Left colon (tissue), 2 donors: ENCODE measurements around the gene C8B. TPM values are rescaled to one million over a fixed set of nuclear protein-coding genes. Genes with fewer than 3 reads are reported as not detected.

Experiments
- ATAC-seq: fragments of 200-7000 bp; cut with Tn5 transposase; one replicate; pipeline ENCODE4 v1.9.1; 2020; ENCODE audit warnings: mild to moderate bottlenecking, moderate library complexity
- DNase-seq, 2 donors: peaks; one replicate each; pipeline ENCODE4 v3.0.0-alpha.2; 2020
- intact Hi-C, 2 donors: fragments of 100-400 bp; cut with DNase I in 1 of 2; cut with micrococcal nuclease in 1 of 2; formaldehyde crosslinking; loops; one replicate each; pipeline versions ENCODE4 v1.11.2 to v1.14.0; 2022; cut with DNase I, micrococcal nuclease
- total RNA-seq, 2 donors: library from RNA; stranded (reverse); fragmentation: NEBNext Ultra II Directional; extraction: Animal tissue kit (Norgen Biotek cat#: 25700); gene quantifications; one replicate each; pipeline ENCODE4 v1.2.1, GENCODE V29; 2021
- donor health status: DM: no; HTN: no; CAD: no.
- donor health status: DM: yes; HTN: yes; CAD: no.

The C8B gene
- total RNA-seq, 2 donors from 2014 or later, result not detected

DNA sequence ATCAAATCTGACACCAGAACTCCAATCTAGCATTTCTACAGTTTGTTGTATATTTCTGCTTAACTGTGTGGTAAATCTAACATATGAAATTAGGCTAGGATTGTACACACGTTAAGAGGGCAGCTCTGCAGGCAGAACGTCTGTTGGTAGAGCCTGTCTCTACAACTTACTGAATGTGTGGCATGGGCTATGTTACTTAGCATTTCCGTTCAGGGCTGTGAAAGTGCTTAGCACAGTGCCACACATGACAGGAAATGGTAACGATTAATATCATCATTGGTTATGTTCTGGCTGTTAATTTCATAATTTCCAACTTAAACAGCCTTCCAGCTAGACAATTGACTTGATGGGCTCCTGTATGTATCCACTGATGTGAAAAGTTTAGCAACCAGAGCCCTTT is 9.6 kb upstream of the C8B start:
- ATAC-seq (no peak), DNase-seq (no peak)
- intact Hi-C loops, result no loop called here

DNA sequence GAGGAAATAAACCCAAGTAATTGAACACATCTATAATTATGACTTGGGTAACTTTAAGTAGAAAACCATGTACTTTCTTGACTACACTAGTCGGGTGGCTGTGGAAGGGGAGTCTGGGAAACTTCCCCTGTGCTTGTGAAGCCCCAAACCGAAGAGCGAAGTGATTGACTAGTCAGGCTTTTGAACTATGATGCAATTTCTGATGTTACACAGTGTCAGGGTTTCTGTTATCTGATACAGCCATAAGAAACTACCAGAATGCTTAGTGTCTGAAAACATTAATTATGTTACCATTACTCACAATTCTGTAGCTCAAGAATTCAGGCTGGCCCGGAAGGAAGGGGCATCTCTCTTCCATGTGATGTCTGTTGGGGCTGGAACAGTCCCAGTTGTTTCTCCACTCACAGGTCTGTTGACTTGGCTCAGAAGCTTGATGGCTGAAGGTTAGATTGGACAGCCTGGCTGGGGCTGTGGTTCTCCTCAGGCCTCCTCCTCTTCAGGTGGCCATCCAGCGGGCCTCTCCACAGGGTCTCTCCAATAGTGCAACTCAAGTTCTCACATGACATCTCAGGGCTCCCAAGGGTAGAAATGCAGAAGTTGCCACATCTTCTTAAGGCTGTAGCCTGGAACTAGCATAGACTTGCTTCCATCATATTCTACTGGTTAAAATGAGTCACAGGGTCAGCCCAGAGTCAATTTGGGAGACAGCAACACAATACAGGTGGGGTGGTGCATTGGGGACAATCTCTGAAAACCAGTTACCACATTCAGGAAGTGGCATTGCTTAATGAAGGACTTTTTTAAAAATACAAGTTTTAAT is 8.3 kb upstream of the C8B start:
- ATAC-seq (no peak), DNase-seq (no peak)
- intact Hi-C loops, result no loop called here

DNA sequence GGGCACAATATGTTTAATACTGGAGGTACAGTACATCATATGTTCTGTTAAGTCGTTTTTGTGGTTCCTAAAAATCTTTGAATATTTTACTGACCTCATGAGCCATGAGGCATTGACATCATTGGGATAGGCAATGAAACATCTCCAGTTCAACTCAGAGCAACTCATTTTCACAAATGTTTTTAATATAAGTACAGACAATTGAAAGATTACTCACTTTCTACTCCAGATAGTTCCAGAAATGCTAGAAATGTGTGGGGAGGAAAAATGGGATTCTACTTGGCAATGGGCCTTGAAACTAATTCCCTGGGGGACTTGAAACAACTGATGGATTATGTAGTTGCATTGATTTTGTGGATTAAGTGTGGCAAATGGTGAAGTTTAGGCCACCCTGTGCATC is 7.2 kb upstream of the C8B start:
- DNase-seq (no peak), ATAC-seq (no peak)
- intact Hi-C loops, result no loop called here

DNA sequence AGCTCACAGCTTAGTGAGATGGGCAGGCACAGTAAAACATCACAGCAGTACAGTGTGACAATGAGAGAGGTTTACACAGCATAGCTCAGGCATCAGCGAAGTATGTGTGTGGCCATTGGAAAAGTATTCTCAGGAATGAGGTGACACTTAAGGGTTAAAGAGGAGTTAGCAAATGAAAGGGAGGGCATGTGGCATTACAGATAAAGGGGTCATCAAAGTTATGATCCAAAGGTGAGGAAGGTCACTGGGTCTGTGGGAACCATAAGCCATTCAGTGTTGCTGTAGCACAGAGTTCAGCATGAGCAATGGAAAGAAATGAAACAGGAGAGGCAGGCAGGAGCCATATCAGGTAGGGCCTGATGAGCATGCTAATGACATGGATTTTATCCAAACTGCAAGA is 4.5 kb upstream of the C8B start:
- ATAC-seq (no peak), DNase-seq (no peak)
- intact Hi-C loops, result no loop called here

DNA sequence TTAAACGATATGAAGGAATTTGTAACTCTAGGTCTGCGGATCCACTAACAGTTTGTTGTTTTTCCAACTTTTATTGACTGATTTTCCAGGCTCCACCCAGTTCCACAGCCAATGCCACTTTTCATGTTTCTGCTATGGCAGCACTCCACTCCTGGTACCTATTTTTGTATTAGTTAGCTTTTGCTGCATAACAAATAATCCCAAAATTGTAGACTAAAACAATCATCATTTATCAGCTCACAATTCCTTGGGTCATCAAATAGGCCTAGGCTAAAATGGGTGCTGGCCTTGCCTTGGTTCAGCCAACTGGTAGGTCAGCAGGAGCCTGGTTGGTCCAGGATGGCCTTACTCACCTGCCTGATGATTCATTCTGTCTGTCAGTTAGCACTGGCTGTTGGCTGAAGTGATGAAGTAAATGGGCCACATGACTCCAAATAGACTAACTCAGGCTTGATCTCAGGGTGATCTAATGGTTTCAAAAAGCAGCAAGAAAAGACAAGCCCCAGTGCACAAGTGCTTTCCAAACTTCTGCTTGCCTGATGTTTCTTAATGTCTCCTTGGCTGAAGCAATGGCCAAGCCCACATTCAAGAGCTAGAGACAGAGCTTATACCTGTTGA is 3.2 kb upstream of the C8B start:
- DNase-seq (no peak), ATAC-seq (no peak)
- intact Hi-C loops, result no loop called here

DNA sequence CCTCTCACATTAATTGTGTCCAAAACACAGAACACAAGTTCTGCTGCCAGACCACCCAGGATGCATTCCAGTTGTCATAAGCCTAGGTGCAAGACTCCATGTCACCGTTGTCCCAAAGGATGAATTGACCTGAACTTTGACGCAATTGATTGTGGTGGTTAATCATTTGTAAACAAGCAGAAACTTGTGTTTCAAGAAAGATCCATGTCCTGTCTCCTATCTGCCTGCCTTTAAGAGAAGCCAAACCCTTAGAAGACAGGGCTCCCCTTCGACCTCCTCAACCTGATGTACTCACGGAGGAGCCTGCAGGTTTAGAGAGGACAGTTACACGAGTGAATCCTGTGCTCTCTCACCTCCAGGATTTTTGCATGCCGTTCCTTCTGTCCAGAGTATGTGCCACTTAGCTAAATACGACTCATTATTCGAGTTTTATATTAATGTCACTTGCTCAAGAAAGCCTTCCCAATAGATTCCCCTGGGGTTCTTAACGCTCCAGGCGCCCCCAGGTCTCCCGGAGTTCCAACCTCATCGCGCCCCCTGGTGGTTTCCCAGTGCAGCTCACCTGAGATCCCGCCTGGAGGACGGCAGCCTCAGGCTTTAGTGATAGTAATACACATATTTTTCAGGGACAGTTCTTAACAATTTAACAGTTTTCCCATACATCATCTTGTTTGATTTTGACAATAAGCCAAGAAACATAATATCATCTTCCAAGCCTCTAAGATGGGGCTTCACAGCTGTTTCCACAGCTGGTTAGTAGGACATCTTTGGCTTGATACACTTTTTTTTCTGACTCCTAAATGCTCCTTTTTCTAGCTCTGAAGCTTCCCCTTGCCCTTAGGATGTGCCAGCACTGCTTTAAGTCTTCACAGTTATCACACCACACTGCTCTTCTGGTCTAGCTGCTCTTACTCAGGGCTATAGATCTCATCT is 2.4 kb upstream of the C8B start:
- DNase-seq (no peak), ATAC-seq (no peak)
- intact Hi-C loops, result no loop called here

DNA sequence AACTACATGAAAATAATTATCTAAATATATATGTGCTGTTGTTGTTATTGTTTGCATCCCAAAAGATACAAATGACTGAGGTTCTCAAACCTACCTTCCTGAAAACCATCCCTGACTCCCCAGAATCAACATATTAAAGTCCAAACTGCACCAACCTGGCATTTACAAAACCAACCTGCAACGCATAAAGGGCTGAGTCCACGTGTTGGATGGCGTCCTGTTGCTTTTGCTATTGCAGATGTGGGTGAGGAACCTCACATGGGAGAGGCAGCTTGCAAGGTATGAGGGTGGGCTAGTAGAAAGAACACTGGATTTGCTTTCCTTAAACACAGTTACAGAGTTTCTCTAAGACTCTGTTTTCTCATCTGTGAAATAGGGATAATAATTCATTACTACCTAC is 1.5 kb upstream of the C8B start:
- ATAC-seq (no peak), DNase-seq (no peak)
- intact Hi-C loops, result no loop called here

DNA sequence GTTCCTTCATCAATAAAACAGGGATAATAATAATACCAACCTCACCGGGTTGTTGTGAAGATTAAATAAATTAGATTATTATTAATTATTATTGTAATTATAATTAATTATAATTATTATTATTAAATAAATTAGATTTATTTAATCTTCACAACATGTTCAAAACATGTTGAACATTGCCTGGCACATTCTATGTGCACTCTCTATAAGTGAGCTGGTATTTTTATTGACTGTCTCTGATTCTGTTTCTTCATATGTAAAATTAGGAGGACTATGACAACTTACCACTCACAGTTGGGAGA is 834 bp upstream of the C8B start:
- intact Hi-C loops, result no loop called here
- no peak for ATAC-seq
- no peak for DNase-seq

DNA sequence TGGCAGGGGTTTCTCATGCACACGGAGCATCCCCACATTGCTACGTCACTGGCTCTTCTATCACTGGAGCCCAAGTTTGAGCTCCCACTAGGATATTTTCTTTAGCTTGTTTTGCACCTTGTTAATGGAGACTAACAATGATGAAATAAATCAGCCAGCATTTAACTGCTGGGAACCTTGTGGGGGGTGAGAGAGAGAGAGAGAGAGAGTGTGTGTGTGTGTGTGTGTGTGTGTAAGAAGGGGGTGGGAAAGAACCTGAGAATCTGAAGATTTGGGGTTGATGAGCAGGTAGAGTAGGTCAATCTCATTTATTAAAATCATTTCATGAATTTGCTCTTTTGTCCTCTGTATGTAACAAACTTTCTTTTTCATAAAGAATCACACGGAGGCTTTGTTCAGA is 624 bp downstream of the C8B start:
- no peak for DNase-seq
- ATAC-seq, result no peak
- intact Hi-C loops, result no loop called here

DNA sequence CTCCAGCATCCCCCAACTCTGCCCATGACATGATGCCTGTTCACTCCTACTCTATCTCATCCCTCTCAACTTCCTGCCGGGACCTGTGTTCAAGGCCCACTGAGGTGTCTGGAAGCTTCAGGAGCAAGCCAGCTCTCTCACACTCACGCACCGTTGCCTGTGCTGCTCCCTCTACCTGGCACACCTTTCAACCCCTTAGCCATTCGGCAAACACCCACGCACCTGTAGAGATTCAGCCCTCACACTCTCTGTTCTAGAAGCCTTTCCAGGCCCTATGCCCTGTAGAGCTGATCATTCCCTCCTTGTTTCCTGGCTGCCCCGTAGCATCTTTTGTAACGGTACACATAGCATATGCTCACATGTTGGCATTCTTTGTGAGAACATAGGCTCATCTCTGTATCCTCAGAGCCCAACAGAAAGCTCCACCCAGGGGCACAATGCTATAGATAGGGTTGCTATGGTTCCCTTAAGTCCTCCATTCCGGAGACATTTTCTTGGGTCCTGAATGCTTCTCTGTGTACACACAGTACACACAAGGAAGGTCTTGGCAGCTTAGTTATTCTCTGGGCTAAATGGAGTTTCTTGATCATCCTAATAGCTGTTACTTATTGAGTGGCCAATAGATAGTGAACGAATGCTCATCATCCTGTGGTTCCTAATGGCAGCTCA is 1.3 kb downstream of the C8B start:
- DNase-seq (no peak), ATAC-seq (no peak)
- intact Hi-C loops, result no loop called here

DNA sequence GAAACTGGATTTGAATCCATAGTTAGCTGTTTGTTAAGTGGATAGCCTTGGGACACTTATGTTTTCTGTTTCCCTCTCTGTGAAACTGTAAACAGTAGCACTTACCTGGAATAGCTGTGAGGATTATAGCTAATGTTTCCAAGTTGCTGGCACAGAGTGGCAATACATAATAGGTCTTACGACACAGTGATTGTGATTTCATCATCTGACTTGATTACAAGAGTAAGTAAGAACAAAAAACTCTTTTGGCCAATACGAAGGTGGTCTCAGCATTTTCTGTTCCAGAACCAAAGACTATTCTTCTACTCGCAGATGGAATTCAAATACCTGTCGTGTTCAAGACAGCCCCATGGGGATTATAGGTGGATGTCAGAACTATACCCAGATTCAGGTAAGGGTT is 2.1 kb downstream of the C8B start:
- no peak for ATAC-seq
- intact Hi-C loops, result no loop called here

DNA sequence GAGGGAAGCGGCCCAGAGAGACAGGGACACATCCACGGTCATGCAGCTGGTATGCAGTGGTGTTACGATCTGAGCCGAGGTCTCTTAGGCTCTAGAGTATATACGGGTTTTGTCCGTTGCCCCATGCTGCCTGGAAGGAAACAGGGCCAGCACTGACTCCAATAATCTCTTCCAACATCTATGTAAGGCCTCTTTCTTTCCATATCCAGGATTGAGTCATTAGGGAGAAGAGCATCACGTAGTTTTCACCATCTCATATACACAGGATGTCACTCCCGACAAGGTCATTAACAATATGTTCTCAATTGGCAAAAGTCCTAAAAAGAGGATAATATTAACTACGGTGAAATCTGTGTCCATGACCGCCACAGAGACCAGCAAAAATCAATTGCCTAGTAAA is 4.4 kb downstream of the C8B start:
- ATAC-seq (no peak), DNase-seq (no peak)
- intact Hi-C loops, result no loop called here

More for the DNA sequence above, 2.1 kb downstream of the C8B start:
- no peak for DNase-seq

DNA sequence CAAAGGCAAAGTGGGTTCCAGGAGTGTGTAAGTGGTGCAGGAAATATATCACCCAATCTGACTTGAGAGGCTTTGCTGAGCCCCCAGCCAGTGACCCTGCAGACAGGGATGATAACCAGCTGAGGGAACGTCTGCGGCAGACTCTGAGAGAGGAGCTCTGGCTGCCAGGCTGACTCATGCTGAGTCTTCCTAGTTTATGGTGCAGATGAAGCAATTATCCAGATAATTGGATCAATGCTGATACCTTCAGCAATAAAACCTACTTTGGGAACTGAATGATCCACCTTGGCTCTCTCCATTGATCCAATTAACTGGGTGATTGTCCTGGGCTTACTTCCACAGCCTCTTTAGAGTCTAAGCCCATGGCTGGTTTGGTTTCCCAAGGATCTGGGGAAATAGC is 7.3 kb downstream of the C8B start:
- ATAC-seq (no peak), DNase-seq (no peak)
- intact Hi-C loops, result no loop called here

DNA sequence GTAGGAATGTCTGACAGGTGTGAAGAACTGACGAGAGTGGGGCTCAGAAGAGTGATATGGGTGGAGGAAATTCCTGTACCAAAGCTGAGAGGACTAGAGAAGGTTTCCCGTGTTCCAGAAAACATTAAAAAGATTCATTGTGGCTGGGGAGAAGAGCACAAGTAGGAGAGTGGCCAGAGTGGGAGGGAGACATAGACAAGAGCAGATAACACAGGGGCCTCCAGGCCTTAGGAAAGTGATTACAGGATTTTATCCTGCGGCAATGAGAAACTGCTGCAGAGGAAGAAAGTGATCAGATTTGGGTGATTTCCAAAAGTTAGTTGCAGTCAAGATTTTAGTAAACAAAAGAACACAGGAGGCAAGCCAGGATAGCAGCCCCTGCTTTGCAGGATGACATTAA is 7.9 kb downstream of the C8B start:
- ATAC-seq (no peak), DNase-seq (no peak)
- intact Hi-C loops, result no loop called here

DNA sequence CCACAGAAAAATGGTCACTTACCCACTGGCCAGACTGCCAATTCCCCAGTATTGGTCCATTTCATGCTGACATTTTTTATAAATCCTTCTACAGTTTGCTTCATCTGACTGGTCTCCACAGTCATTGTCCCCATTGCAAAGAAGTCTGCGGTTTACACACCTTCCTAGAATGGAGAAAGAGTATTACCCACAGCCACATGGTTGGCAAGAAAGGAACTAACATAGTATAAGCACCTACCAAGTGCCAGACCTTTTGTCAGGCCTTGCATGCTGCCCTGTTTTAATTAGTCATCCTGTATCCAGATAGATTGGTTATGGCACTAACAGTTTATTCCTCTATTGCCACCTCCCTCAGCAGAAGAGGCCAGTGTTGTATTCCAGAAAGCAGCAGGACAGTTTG is 11.2 kb downstream of the C8B start:
- ATAC-seq (no peak), DNase-seq (no peak)
- intact Hi-C loops, result no loop called here

DNA sequence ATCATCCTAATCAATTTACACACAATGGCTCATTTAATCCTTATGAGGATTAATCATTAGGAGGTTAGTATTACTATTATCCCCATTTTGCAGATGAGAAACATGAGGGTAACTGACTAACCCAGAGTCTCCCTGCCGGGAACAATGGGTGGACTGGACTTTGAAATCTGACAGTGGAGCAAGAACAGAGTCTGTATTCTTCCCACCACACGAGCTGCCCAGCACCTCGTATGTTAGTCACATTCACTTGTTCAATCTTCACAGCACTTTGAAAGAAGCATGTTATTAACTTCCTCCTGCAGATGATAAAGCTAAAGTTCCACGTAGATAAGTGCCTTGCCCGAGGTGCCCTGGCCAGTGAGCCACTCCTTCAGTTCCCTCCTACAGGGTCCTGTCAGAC is 12.4 kb downstream of the C8B start:
- no peak for DNase-seq
- no peak for ATAC-seq
- intact Hi-C loops, result no loop called here

DNA sequence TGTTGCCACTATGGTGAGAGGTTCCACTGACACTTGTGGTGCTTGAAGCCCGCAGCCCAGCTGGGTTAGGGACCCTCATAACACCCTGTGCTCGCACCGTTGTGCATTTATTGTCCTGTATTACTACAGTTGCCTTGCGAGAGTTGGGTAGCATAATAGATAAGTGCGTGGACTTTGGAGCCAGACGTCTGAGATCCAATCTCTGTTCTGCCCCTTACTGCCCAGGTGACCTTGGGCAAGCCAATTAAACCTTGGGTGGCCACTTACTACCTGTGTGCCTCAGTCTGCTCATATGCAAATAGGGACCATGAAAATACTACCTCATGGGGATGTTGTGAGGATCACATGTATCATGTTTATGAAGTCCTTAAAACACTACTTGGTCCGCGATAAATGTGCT is 13.3 kb downstream of the C8B start:
- intact Hi-C loops, result no loop called here

DNA sequence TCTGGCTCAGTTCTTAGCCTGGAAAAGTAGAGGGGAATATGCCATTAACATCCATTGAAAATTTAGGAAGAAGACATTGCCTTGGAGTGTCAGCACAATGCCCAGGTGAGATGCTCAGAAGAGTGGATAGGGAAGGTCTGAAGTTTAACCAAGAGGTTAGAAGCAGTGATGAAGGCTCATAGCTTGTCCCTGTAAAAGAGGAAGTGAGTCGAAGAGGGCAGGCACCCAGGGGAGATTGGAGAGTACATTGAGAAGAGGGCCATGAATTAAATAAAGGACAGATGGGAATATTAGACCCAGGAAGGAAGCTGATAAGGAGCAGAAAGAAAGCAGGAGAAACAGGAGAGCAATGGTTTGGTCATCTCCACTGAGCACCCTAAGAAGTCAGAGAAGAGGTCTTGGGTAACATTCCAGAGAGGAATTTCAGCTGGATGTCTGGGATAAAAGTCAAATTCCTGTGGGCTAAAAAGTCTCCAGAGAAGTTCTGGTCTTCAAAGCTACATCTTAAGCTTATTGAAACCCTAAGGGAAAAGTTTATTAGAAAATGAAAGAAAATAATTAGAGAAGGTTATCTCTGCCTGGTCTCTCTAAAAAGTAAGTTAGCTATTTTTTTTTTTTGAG is 17.3 kb downstream of the C8B start:
- no peak for DNase-seq
- intact Hi-C loops, result no loop called here
- no peak for ATAC-seq

More for the DNA sequence above, 13.3 kb downstream of the C8B start:
- ATAC-seq, result no peak
- no peak for DNase-seq

DNA sequence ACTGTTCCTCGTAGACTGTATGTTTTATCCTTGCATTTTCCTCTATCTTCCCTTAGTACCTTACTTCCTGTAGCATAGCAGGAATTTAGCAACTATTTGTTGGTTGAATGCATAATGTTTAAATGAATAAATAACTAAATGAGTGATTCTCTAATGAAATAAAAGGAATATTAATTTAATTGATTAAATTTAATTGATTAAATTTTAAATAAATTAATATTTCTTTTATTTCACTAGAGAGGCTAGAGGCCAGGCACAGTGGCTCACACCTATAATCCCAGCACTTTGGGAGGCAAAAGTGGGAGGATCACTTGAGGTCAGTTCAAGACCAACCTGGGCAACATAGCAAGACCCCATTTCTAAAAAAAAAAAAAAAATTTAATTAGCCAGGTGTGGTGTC is 25.8 kb downstream of the C8B start:
- no peak for ATAC-seq
- intact Hi-C loops, result no loop called here

More for the DNA sequence above, 25.8 kb downstream of the C8B start:
- no peak for DNase-seq
